Vagina (tissue), 2 donors: Measurements from ENCODE around the gene DOCK1.

Experiments
- POLR2A ChIP-seq, 2 donors: fragments of 450-650 bp; IDR thresholded peaks; one replicate each; pipeline ENCODE4 v1.6.1; 2017; ENCODE audit warnings: antibody characterized with exemption in 2 of 2, mild to moderate bottlenecking in 2 of 2, moderate library complexity in 2 of 2
- POLR2AphosphoS5 ChIP-seq, 2 donors: sonication (generic); formaldehyde crosslinking; IDR thresholded peaks; one replicate each; pipeline ENCODE4 v1.9.0; 2017; ENCODE audit warnings: antibody characterized with exemption in 2 of 2, mild to moderate bottlenecking in 2 of 2, low read depth in 1 of 2; ENCODE audit not compliant: insufficient read depth in 1 of 2
- TF ChIP-seq, protein P1 (sequence below), 3 experiments: fragments of 450-650 bp in 2 of 3; fragments of 200-600 bp in 1 of 3; sonication (generic) in 1 of 3; IDR thresholded peaks; one replicate each; pipeline ENCODE4 v1.5.1; 2017 to 2019; ENCODE audit warnings: antibody characterized with exemption in 3 of 3, mild to moderate bottlenecking in 2 of 3, moderate library complexity in 2 of 3

DNA sequence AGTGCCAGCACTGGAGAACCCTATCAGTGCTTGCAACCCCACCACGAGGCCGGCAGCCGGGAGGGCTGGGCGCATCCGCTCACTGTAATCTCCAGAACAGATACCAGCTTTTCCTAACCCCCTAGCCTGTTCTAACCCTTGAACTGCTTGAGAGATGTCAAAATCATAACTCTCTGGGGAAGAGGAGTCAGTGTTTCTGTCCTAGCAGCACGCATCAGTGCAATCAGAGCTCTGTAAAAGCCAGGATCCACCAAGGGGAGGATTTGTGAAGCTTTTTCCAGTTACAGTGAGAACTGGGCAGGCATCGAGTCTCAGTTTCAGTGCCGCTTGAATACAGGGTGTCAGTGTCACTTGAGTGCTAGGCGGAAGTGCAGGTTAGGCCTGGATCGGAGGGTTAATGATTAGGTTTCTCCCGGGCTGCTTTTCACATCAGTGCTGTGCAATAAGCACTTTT is 395.7 kb downstream of the DOCK1 start:
- TF ChIP-seq, protein P1, sequence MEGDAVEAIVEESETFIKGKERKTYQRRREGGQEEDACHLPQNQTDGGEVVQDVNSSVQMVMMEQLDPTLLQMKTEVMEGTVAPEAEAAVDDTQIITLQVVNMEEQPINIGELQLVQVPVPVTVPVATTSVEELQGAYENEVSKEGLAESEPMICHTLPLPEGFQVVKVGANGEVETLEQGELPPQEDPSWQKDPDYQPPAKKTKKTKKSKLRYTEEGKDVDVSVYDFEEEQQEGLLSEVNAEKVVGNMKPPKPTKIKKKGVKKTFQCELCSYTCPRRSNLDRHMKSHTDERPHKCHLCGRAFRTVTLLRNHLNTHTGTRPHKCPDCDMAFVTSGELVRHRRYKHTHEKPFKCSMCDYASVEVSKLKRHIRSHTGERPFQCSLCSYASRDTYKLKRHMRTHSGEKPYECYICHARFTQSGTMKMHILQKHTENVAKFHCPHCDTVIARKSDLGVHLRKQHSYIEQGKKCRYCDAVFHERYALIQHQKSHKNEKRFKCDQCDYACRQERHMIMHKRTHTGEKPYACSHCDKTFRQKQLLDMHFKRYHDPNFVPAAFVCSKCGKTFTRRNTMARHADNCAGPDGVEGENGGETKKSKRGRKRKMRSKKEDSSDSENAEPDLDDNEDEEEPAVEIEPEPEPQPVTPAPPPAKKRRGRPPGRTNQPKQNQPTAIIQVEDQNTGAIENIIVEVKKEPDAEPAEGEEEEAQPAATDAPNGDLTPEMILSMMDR (IDR thresholded peaks at IDR 0.05): no peak
- TF ChIP-seq POLR2A (IDR thresholded peaks at IDR 0.05): no peak
- no peak for TF ChIP-seq POLR2AphosphoS5 (IDR thresholded peaks at IDR 0.05; ENCODE audit: insufficient read depth in 1 of 2, low read depth in 1 of 2)
